GM19351 (cell line): ENCODE results near the gene POU4F2.
"Not testable (repeated sequence)": the region's sequence is repeated elsewhere in the genome, so short reads cannot be mapped to it uniquely, and the experiment has no call there.

ENCODE experiments used
- ATAC-seq: cut with Tn5 transposase; IDR thresholded peaks from one replicate; pipeline ENCODE4 v1.9.1; 2021; ENCODE audit warnings: mild to moderate bottlenecking, moderate library complexity; ENCODE audit not compliant: unreplicated experiment

Gene POU4F2

GRCh38 chr4:146654687-146655520, 16.2 kb downstream of the POU4F2 start:
- no peak for ATAC-seq

GRCh38 chr4:146655521-146655856, 16.8 kb downstream of the POU4F2 start:
- ATAC-seq = no peak

GRCh38 chr4:146661367-146661766, 22.7 kb downstream of the POU4F2 start:
- no peak for ATAC-seq

- not testable (repeated sequence) for ATAC-seq
Observed at GRCh38 chr4:146663968-146664311, 25.2 kb downstream of the POU4F2 start.

- ATAC-seq = no peak
Observed at GRCh38 chr4:146674829-146675570, 36.3 kb downstream of the POU4F2 start.
